ENCODE measurements around the gene ACAD10. TPM values are rescaled to one million over a fixed set of nuclear protein-coding genes. Genes with fewer than 3 reads are reported as not detected.

The ACAD10 gene
- total and polyA plus RNA-seq, 4 donors: 10.7 to 34.8 (median 21.2) TPM

GRCh38 chr12:111757361-111758119, 71.7 kb downstream of the ACAD10 start:
- no peaks in the 10 kb centered on the region for H3K9me3 ChIP-seq (ENCODE audit: control insufficient read depth in 4 of 4, low read length in 3 of 4)
- no peak for DNase-seq (ENCODE audit: low spot score)
- no peaks in the 10 kb centered on the region for H3K27me3 ChIP-seq (ENCODE audit: control insufficient read depth in 4 of 4, insufficient read depth in 4 of 4, low read length in 3 of 4)
- H3K9ac ChIP-seq (ENCODE audit: low read depth in 1 of 2, low read length in 2 of 2): peak overlapping the region in 1 of 2 donors; percentile 1
- peak in 1 of 2 donors; percentile 26 for TF ChIP-seq RAD21 (IDR thresholded peaks at IDR 0.05)
- TF ChIP-seq, protein P1, sequence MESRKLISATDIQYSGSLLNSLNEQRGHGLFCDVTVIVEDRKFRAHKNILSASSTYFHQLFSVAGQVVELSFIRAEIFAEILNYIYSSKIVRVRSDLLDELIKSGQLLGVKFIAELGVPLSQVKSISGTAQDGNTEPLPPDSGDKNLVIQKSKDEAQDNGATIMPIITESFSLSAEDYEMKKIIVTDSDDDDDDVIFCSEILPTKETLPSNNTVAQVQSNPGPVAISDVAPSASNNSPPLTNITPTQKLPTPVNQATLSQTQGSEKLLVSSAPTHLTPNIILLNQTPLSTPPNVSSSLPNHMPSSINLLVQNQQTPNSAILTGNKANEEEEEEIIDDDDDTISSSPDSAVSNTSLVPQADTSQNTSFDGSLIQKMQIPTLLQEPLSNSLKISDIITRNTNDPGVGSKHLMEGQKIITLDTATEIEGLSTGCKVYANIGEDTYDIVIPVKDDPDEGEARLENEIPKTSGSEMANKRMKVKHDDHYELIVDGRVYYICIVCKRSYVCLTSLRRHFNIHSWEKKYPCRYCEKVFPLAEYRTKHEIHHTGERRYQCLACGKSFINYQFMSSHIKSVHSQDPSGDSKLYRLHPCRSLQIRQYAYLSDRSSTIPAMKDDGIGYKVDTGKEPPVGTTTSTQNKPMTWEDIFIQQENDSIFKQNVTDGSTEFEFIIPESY (IDR thresholded peaks at IDR 0.05): no peak
- no peak for TF ChIP-seq NR2F2 (IDR thresholded peaks at IDR 0.05)
- 67% methylated on average over 15 of the region's 15 CpGs for WGBS
- H3K4me1 ChIP-seq (ENCODE audit: control insufficient read depth in 4 of 4, insufficient read depth in 4 of 4, low read length in 3 of 4): peaks cover 15 to 51% (median 23%) of the 10 kb centered on the region in 4 donors
- peaks cover 0 to 5% (median 3%) of the 10 kb centered on the region in 4 donors for H3K36me3 ChIP-seq (ENCODE audit: control insufficient read depth in 4 of 4, insufficient read depth in 3 of 4, low read depth in 1 of 4, low read length in 3 of 4)
- peak overlapping the region; percentile 1 to 60 for H3K27ac ChIP-seq (ENCODE audit: low read depth in 1 of 2, low read length in 2 of 2)
- no peak overlapping the region for H3K4me3 ChIP-seq (ENCODE audit: low read depth in 1 of 3, low read length in 3 of 3)

DNA sequence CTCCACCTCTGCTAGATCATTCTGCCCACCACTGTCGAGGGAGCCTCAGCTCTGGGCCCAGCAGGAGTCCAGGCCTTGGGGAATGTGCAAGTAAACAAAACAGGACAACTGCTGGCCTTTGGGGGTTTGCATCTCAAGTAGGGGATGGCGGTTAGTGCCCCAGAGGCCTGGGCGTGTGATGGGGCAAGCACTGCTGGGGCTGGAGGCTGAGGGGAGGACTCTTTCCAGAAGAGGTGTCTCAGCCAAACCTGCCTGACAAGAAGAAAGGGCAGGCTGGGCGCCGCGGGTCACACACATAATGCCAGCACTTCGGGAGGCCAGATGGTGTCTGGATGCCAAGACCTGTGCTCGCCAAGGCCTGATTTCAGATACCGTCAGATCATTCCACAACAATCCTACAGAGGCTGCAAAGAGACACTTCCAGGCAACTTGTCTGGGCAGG, 72.3 kb downstream of the ACAD10 start:
- H3K4me3 ChIP-seq (ENCODE audit: low read depth in 1 of 3, low read length in 3 of 3): no peak overlapping the region
- DNase-seq (ENCODE audit: low spot score): no peak
- H3K9me3 ChIP-seq (ENCODE audit: control insufficient read depth in 4 of 4, low read length in 3 of 4): no peaks in the 10 kb centered on the region
- peak overlapping the region in 1 of 2 donors; percentile 1 for H3K9ac ChIP-seq (ENCODE audit: low read depth in 1 of 2, low read length in 2 of 2)
- TF ChIP-seq RAD21 (IDR thresholded peaks at IDR 0.05) (no peak), YY1 (IDR thresholded peaks at IDR 0.05) (no peak), CTCF (IDR thresholded peaks at IDR 0.05; ENCODE audit: low read depth, low read length, missing input control) (no peak), NR2F2 (IDR thresholded peaks at IDR 0.05) (no peak), FOXA2 (IDR thresholded peaks at IDR 0.05) (no peak), REST (IDR thresholded peaks at IDR 0.05) (no peak), FOXA1 (IDR thresholded peaks at IDR 0.05) (no peak), HNF4G (IDR thresholded peaks at IDR 0.05) (no peak)
- TF ChIP-seq, protein P2, sequence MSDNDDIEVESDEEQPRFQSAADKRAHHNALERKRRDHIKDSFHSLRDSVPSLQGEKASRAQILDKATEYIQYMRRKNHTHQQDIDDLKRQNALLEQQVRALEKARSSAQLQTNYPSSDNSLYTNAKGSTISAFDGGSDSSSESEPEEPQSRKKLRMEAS (IDR thresholded peaks at IDR 0.05): no peak
- TF ChIP-seq, protein P3, sequence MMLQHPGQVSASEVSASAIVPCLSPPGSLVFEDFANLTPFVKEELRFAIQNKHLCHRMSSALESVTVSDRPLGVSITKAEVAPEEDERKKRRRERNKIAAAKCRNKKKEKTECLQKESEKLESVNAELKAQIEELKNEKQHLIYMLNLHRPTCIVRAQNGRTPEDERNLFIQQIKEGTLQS (IDR thresholded peaks at IDR 0.05): no peak
- H3K4me1 ChIP-seq (ENCODE audit: control insufficient read depth in 4 of 4, insufficient read depth in 4 of 4, low read length in 3 of 4): peaks cover 15 to 47% (median 23%) of the 10 kb centered on the region in 4 donors
- peaks cover 0 to 5% (median 3%) of the 10 kb centered on the region in 4 donors for H3K36me3 ChIP-seq (ENCODE audit: control insufficient read depth in 4 of 4, insufficient read depth in 3 of 4, low read depth in 1 of 4, low read length in 3 of 4)
- peak overlapping the region; percentile 1 to 60 for H3K27ac ChIP-seq (ENCODE audit: low read depth in 1 of 2, low read length in 2 of 2)
- H3K27me3 ChIP-seq (ENCODE audit: control insufficient read depth in 4 of 4, insufficient read depth in 4 of 4, low read length in 3 of 4): no peaks in the 10 kb centered on the region
- 42% methylated on average over 9 of the region's 9 CpGs for WGBS

Data from liver (tissue), 9 donors.